Measurements from ENCODE around the gene AP3S2. TPM values are rescaled to one million over a fixed set of nuclear protein-coding genes. Genes with fewer than 3 reads are reported as not detected.
"Not testable (repeated sequence)": the region's sequence is repeated elsewhere in the genome, so short reads cannot be mapped to it uniquely, and the experiment has no call there.

AP3S2 gene
- total RNA-seq, 2 donors from 2014 or later, result 33.0 to 35.6 TPM

DNA sequence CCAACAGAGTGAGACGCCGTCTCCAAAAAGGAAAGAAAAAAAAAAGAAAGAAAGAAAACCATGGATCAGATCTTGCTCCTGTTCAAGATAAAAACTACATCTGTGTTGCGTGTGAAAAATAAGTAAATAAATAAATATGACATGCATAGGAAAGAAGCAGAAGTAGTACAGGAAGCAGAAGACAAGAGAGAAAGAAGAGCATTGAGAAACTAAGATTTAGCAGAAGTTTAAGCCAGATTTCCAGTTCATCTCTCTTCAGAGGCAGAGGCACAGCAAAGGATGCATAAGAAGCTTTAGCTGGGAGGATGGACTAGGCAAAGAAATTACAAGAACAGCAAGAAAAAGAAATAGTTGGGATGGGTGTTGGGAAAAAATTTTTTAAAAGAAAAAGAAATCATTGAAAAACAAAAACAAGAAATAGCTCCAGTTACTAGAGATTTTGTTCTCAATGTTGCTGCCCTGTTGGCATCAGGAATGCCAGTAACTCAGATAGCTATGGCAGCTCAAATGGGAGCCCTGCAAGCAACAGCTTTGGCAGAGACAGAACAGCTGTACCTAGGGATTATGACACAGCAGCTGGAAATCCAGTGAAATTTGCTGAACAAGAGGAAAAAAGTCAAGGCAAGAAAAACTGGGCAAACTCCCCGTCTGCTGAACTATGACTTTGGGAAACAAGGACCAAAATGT lies 17.3 kb downstream of the AP3S2 start:
- DNase-seq (no peak), ATAC-seq (no peak)
- intact Hi-C loops (cut with DNase I), result no loop called here

DNA sequence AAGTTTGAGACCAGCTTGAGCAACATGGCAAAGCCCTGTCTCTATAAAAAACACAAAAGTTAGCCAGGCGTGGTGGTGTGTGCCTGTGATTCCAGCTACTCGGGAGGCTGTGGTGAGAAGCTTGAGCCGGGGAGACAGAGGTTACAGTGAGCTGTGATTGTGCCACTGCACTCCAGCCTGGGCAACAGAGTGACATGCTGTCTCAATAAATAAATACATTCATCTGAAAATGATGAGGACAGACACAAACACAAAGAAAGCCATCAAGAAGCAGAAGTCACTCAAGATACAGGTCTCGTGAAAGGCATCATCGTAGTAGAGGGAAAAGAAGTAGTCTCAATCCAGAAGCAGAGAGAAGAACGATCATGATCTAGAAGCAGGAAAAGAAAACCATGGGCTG lies 18.1 kb downstream of the AP3S2 start:
- intact Hi-C loops (cut with DNase I), result loop anchor here in 1 of 2 donors (2.0 kb wide), 1 partner anchor 115 kb away; no protein-coding TSS in a partner anchor
- ATAC-seq (no peak), DNase-seq (no peak)

- ATAC-seq (peak; percentile 91 to 96), DNase-seq (peak; percentile 86)
- intact Hi-C loops (cut with DNase I), result loop anchor here (2.0 to 5.0 kb wide), 2 partner anchors 113 to 114 kb away; no protein-coding TSS in a partner anchor
These were observed 18.7 kb downstream of the AP3S2 start for GRCh38 chr15:89874926-89875564.

DNA sequence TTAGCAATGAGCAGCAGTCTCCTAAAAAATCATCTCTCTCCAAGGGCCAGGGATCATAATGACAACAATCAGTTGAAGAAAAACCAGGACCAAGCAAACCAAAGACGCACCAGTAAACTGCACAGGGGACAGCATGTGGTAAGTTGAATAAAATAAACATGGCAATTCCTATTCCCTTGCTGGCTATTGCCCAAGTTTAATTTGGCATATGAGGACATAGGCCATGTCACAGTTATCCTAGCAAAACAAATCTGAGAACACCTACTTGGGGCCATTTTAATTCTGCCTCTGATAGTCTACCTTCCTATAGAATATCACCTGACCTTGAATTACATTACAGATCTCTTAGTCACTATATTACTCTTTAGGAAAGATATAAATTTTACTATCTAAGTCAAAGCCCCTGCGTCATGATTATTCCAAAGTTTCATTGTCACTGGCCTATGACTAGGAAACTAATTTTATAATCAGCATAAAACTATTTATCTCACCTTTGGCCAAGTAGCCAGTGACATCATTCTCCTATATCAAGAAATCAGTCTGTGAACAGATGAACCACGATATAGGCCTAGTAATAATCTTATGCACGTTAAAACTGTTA lies 23.0 kb downstream of the AP3S2 start:
- intact Hi-C loops (cut with DNase I), result loop anchor here in 1 of 2 donors (5.0 kb wide), 1 partner anchor 108 kb away; no protein-coding TSS in a partner anchor
- DNase-seq, result no peak
- ATAC-seq, result no peak

GRCh38 chr15:89870006-89870405 lies 23.8 kb downstream of the AP3S2 start:
- no peak for DNase-seq
- intact Hi-C loops (cut with DNase I), result loop anchor here in 1 of 2 donors (5.0 kb wide), 1 partner anchor 108 kb away; no protein-coding TSS in a partner anchor
- no peak for ATAC-seq

- DNase-seq; intact Hi-C loops (cut with DNase I); ATAC-seq: not testable (repeated sequence)
These were observed 24.3 kb downstream of the AP3S2 start for GRCh38 chr15:89869490-89869889.

GRCh38 chr15:89864958-89865739 lies 28.6 kb downstream of the AP3S2 start:
- DNase-seq (no peak), ATAC-seq (no peak)
- intact Hi-C loops (cut with DNase I), result no loop called here

- no peak for DNase-seq
- intact Hi-C loops (cut with DNase I), result no loop called here
- ATAC-seq, result no peak
These were observed 29.9 kb downstream of the AP3S2 start for GRCh38 chr15:89863918-89864317.

- ATAC-seq (no peak), DNase-seq (no peak)
- intact Hi-C loops (cut with DNase I), result no loop called here
These were observed 32.9 kb downstream of the AP3S2 start for GRCh38 chr15:89860891-89861290.

DNA sequence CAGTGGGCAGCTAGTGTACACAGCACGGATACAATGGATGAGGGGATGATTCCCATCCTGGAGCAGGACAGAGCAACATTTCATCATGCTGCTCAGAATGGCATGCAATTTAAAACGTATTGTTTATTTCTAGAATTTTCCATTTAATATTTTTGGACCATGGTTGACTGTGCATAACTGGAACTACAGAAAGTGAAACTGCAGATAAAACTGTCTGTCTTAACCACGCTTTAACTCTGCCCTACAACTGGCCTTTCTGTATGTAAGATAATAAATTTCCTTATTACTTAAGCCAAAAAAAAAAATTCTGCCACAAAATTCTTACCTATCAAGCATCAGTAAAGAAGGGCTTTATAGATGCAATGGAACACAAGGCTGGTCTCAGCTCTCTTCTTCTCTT lies 33.4 kb downstream of the AP3S2 start:
- DNase-seq (no peak), ATAC-seq (no peak)
- intact Hi-C loops (cut with DNase I), result no loop called here

DNA sequence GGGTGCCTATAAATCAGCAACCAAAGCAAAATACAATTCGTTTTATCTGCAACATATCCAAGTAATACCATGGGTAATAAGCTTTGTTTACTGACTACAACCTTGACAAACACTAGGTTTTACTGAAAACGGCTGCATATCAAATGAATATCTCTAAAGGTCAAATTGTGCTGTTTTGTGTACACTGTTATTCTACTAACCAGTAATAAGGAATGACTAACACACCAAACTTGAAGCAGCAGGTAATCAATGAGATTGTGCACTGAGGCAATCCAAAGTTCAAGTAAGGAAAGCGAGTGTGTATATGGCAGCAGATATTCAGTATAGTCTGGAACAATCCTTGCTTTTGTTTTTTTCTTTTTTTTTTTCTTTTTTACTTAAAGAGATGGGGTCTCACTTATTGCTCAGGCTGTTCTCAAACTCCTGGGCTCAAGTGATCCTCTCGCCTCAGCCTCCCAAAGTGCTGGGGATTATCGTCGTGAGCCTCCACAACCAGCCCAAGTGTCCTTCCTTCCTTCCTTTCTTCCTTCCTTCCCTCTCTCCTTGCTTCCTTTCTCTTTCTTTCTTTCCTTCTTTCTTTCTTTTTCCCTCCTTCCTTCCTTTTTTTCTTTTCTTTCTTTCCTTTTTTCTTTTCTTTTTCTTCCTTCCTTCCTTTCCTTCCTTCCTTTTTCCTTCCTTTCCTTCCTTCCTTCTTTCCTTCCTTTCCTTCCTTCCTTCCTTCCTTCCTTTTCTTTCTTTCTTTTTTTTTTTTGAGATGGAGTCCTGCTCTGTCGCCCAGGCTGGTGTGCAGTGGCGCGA lies 34.9 kb downstream of the AP3S2 start:
- DNase-seq (no peak), ATAC-seq (no peak)
- intact Hi-C loops (cut with DNase I), result no loop called here

GRCh38 chr15:89857673-89858072 lies 36.1 kb downstream of the AP3S2 start:
- DNase-seq (no peak), ATAC-seq (no peak)
- intact Hi-C loops (cut with DNase I), result no loop called here

DNA sequence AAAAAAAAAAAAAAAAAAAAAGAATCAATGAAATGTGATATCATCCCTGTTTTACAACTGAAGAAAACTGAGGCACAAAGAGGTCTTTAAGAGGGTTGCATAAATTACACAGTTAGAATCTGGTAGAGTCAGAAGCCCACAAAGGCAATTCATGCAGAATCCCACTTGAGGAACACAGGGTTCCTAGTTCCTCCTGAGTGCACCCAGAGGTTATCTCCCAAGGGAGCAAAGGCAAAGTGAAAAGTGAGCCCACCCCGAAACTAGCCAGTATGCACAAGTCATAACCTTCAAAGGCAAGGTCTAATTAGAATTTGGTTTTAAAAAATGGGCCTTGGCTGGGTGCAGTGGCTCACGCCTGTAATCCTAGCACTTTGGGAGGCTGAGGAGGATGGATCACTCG lies 37.8 kb downstream of the AP3S2 start:
- DNase-seq, result no peak
- intact Hi-C loops (cut with DNase I), result no loop called here
- ATAC-seq, result no peak

GRCh38 chr15:89854863-89855262 lies 38.9 kb downstream of the AP3S2 start:
- DNase-seq; ATAC-seq; intact Hi-C loops (cut with DNase I): not testable (repeated sequence)

GRCh38 chr15:89852342-89852995 lies 41.3 kb downstream of the AP3S2 start:
- ATAC-seq, result no peak
- intact Hi-C loops (cut with DNase I), result no loop called here
- no peak for DNase-seq

DNA sequence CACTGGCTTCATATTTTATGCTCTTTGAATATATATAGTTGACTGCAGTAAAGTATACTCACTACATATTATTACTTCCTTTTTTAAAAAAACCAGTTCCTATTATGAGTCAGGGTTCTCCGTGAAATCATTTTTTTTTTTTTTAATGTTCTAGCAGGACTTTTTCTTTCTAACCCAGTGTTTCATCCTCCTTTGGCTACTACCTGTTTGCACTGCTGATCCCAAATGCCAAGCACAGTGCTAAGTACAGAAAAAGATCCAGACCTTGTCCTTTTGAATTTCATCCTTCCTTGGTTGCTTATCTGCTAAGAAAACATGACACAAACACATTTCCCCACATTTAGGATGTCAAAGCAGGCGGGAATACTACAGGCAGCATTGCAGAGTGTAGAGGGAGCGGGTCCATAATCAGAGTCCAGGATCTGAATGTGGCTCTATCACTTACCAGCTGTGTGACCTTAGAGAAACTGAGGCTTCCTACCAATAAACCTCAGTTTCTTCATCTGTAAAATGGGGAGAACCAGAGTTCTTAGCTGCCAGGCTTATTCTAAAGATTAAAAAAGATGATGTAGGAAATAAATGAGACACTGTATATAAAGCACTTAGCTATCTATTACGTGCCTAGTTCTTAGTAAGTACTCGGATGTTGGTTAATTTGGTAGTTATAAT lies 42.0 kb downstream of the AP3S2 start:
- no peak for DNase-seq
- no peak for ATAC-seq
- intact Hi-C loops (cut with DNase I), result no loop called here

GRCh38 chr15:89848970-89849292 lies 44.9 kb downstream of the AP3S2 start:
- no peak for ATAC-seq
- intact Hi-C loops (cut with DNase I), result no loop called here
- no peak for DNase-seq

GRCh38 chr15:89847101-89847500 lies 46.7 kb downstream of the AP3S2 start:
- no peak for ATAC-seq
- DNase-seq, result no peak
- intact Hi-C loops (cut with DNase I), result no loop called here

All from left cardiac atrium (tissue), 4 donors.